Left colon (tissue), 2 donors: ENCODE data around the gene CTBP1. TPM values are rescaled to one million over a fixed set of nuclear protein-coding genes. Genes with fewer than 3 reads are reported as not detected.

Source experiments
- total RNA-seq, 2 donors: library from RNA; stranded (reverse); fragmentation: NEBNext Ultra II Directional; extraction: Animal tissue kit (Norgen Biotek cat#: 25700); gene quantifications; one replicate each; pipeline ENCODE4 v1.2.1, GENCODE V29; 2021
- donor health status: DM: no; HTN: no; CAD: no.
- donor health status: DM: yes; HTN: yes; CAD: no.

The CTBP1 gene
- total RNA-seq, 2 donors from 2014 or later, result 156 to 180 TPM

Other genes with a start within 250 kb of the CTBP1 start
- gene FGFRL1, start 237.5 kb downstream of the CTBP1 start, total RNA-seq, result 10 to 100 TPM; 17.0 to 17.2 TPM
- gene RNF212, start 135.6 kb downstream of the CTBP1 start, total RNA-seq, result 1 to 10 TPM; 1.6 to 2.9 TPM
- 10 to 100 TPM; 26.6 to 34.3 TPM for gene SPON2, start 76.5 kb downstream of the CTBP1 start, total RNA-seq
- gene MAEA, start 40.8 kb upstream of the CTBP1 start, total RNA-seq, result 100 to 1,000 TPM in 1 of 2 donors, 10 to 100 TPM in 1; 88.7 to 101 TPM
- gene UVSSA, start 98.1 kb upstream of the CTBP1 start, total RNA-seq, result 10 to 100 TPM; 26.7 to 33.1 TPM
- not detected for gene NKX1-1, start 157.3 kb upstream of the CTBP1 start, total RNA-seq